Endothelial cell of umbilical vein (primary cell): ENCODE results near the gene AGAP5. TPM values are rescaled to one million over a fixed set of nuclear protein-coding genes. Genes with fewer than 3 reads are reported as not detected.

ENCODE experiments used
- BruUV-seq: library from RNA; stranded (reverse); fragments of 400-500 nt; replicated peaks from 2 replicates; lab custom pipeline; 2021; lab: Mats Ljungman, UMichigan
- CTCF ChIA-PET: fragments of 300-600, 350-600 bp; sonication (Branson Sonifier 250); formaldehyde crosslinking; loops from one replicate; lab custom pipeline; 2021; ENCODE audit warnings: antibody characterized with exemption, inconsistent platforms; lab: Charles Lee
- POLR2A ChIA-PET: fragments of 300-600, 350-600 bp; sonication (Branson Sonifier 250); formaldehyde crosslinking; loops from one replicate; lab custom pipeline; 2021; ENCODE audit warnings: antibody characterized with exemption, inconsistent platforms; lab: Charles Lee
- DNase-seq: peaks from one replicate; pipeline ENCODE4 v3.0.0-alpha.2; 2011; ENCODE audit warnings: low read depth, low spot score
- FAIRE-seq: peaks from 2 replicates; lab custom pipeline; 2011; peaks lifted over from hg19 to GRCh38; lab: Jason Lieb, UNC
- H2AFZ ChIP-seq: 2 replicates; pipeline ENCODE4 v1.6.0; 2012; ENCODE audit warnings: low read depth, low read length, control low read depth, inconsistent platforms
- H3K27ac ChIP-seq: 2 replicates; pipeline ENCODE4 v1.5.1; 2011; ENCODE audit warnings: low read depth, mild to moderate bottlenecking, control low read depth, low read length, moderate library complexity; ENCODE audit not compliant: insufficient read depth
- H3K27me3 ChIP-seq, 2 experiments: 2 replicates each; pipeline versions ENCODE4 v1.6.0 to v1.6.1; 2011; ENCODE audit warnings: low read length in 2 of 2, mixed read lengths in 1 of 2; ENCODE audit not compliant: control insufficient read depth in 2 of 2, insufficient read depth in 2 of 2
- H3K36me3 ChIP-seq, 2 experiments: 2 replicates in 1 of 2; 3 replicates in 1 of 2; pipeline ENCODE4 v1.5.1; 2011; ENCODE audit warnings: low read length in 2 of 2, mild to moderate bottlenecking in 1 of 2, moderate library complexity in 1 of 2; ENCODE audit not compliant: control insufficient read depth in 2 of 2, insufficient read depth in 2 of 2; ENCODE audit errors: extremely low read depth in 1 of 2
- H3K4me1 ChIP-seq: 3 replicates; pipeline ENCODE4 v1.5.1; 2011; ENCODE audit warnings: mild to moderate bottlenecking, low read length; ENCODE audit not compliant: control insufficient read depth, insufficient read depth; ENCODE audit errors: extremely low read depth
- H3K4me2 ChIP-seq: 2 replicates; pipeline ENCODE4 v1.6.1; 2011; ENCODE audit warnings: low read length, control low read depth, mixed read lengths; ENCODE audit not compliant: insufficient read depth
- H3K4me3 ChIP-seq, 3 experiments: fragments of 200-600 bp in 1 of 3; sonication (generic), shearing (Covaris generic) in 1 of 3; replicated peaks in 1 of 3; 2 replicates each; pipeline ENCODE4 v1.5.1; 2011 to 2016; ENCODE audit warnings: control low read depth in 3 of 3, low read length in 3 of 3, mild to moderate bottlenecking in 2 of 3, inconsistent platforms in 1 of 3, low read depth in 1 of 3, moderate library complexity in 1 of 3; ENCODE audit not compliant: insufficient read depth in 1 of 3
- H3K79me2 ChIP-seq: 2 replicates; pipeline ENCODE4 v1.6.0; 2012; ENCODE audit warnings: low read length, inconsistent platforms; ENCODE audit not compliant: control insufficient read depth, insufficient read depth
- H3K9ac ChIP-seq: replicated peaks from 2 replicates; pipeline ENCODE3; 2011; ENCODE audit warnings: low read length, control low read depth; ENCODE audit not compliant: insufficient read depth; ENCODE audit errors: extremely low read depth
- H3K9me1 ChIP-seq: replicated peaks from 3 replicates; pipeline ENCODE4 v1.6.0; 2011; ENCODE audit warnings: mild to moderate bottlenecking, low read length; ENCODE audit not compliant: control insufficient read depth, insufficient read depth; ENCODE audit errors: extremely low read depth
- H3K9me3 ChIP-seq: replicated peaks from 2 replicates; pipeline ENCODE4 v1.5.1; 2012; ENCODE audit warnings: low read length, inconsistent platforms; ENCODE audit not compliant: control insufficient read depth, insufficient read depth
- H4K20me1 ChIP-seq: replicated peaks from 2 replicates; pipeline ENCODE3; 2011; ENCODE audit warnings: mild to moderate bottlenecking, low read length; ENCODE audit not compliant: control insufficient read depth, insufficient read depth; ENCODE audit errors: extremely low read depth
- CTCF ChIP-seq, 2 donors: IDR thresholded peaks; 1 replicate in 1 of 2; 2 replicates in 1 of 2; pipeline ENCODE4 v1.5.1; 2011; ENCODE audit warnings: low read length in 2 of 2, mild to moderate bottlenecking in 2 of 2, moderate library complexity in 2 of 2, control low read depth in 1 of 2, inconsistent platforms in 1 of 2, low read depth in 1 of 2; ENCODE audit not compliant: insufficient read depth in 1 of 2; ENCODE audit errors: extremely low read depth in 1 of 2
- EZH2 ChIP-seq: IDR thresholded peaks from 2 replicates; pipeline ENCODE4 v1.6.1; 2012; ENCODE audit warnings: borderline replicate concordance, low read depth, mild to moderate bottlenecking, moderate library complexity, low read length, inconsistent platforms; ENCODE audit not compliant: severe bottlenecking
- FOS ChIP-seq: IDR thresholded peaks from 2 replicates; pipeline ENCODE4 v1.6.1; 2011; ENCODE audit warnings: mild to moderate bottlenecking, low read length, moderate library complexity, borderline replicate concordance; ENCODE audit not compliant: insufficient read depth
- GATA2 ChIP-seq: IDR thresholded peaks from 2 replicates; pipeline ENCODE4 v1.7.0; 2011; ENCODE audit warnings: low read depth, mild to moderate bottlenecking, moderate library complexity, mixed read lengths, low read length; ENCODE audit not compliant: insufficient read length, insufficient read depth
- JUN ChIP-seq: IDR thresholded peaks from 2 replicates; pipeline ENCODE4 v1.6.1; 2011; ENCODE audit warnings: borderline replicate concordance, low read depth; ENCODE audit not compliant: insufficient read length, insufficient read depth
- MYC ChIP-seq: IDR thresholded peaks from one replicate; pipeline ENCODE4 v1.6.1; 2011; ENCODE audit warnings: mild to moderate bottlenecking, low read depth, low read length
- POLR2A ChIP-seq: IDR thresholded peaks from 2 replicates; pipeline ENCODE4 v1.6.1; 2012; ENCODE audit warnings: low read depth, mild to moderate bottlenecking, control low read depth, low read length
- POLR2AphosphoS5 ChIP-seq: IDR thresholded peaks from 2 replicates; pipeline ENCODE4 v1.6.1; 2012; ENCODE audit warnings: low read depth, mild to moderate bottlenecking, control low read depth, low read length, moderate library complexity; ENCODE audit not compliant: insufficient read depth
- dilution Hi-C: fragments of 300-500 bp; cut with MboI; formaldehyde crosslinking; loops from one replicate; pipeline ENCODE4 v1.15.0; 2019; ENCODE audit warnings: low sequenced_read_pairs; ENCODE audit not compliant: extremely low pct_ligation_motif_present
- intact Hi-C: fragments of 100-400 bp; cut with micrococcal nuclease; formaldehyde crosslinking; loops from one replicate; pipeline ENCODE4 v1.10.0; 2022
- polyA plus RNA-seq, 4 experiments: library from polyadenylated mRNA; depleted of rRNA in 3 of 4; stranded (reverse) in 3 of 4; unstranded in 1 of 4; fragments of >200 nt; gene quantifications; 2 replicates each; pipeline versions ENCODE4 v1.2.1 to v1.2.3, GENCODE V29; 2011 to 2012; ENCODE audit warnings: missing spikeins in 1 of 4
- total RNA-seq: library from RNA; stranded (reverse); gene quantifications from 2 replicates; pipeline ENCODE4 v1.2.3, GENCODE V29; 2021
- TF ChIP-seq, protein P1 (sequence below): IDR thresholded peaks from 2 replicates; pipeline ENCODE4 v1.6.1; 2011; ENCODE audit not compliant: insufficient read depth, insufficient read length

The AGAP5 gene
- total and polyA plus RNA-seq, 2 donors (not counting 3 experiments of a cell fraction or from before 2014, with no cell fraction given): 4.4 to 7.7 TPM

GRCh38 chr10:73629165-73629564 lies 68.7 kb downstream of the AGAP5 start:
- H3K9ac ChIP-seq: no peak overlapping the region
- TF ChIP-seq GATA2 (no peak), POLR2AphosphoS5 (no peak), CTCF (IDR thresholded peaks at IDR 0.05; ENCODE audit: extremely low read depth in 1 of 2, insufficient read depth in 1 of 2, low read depth in 1 of 2, low read length in 2 of 2) (no peak), POLR2A (no peak)
- no TSS peak for BruUV-seq
- H3K79me2 ChIP-seq: no peaks in the 10 kb centered on the region
- no peak for DNase-seq
- intact Hi-C loops: loop anchor here (5.0 kb wide), 1 partner anchor 42 kb away; no protein-coding TSS in a partner anchor
- no peak overlapping the region for H3K4me2 ChIP-seq
- H3K9me3 ChIP-seq: no peaks in the 10 kb centered on the region
- H3K27me3 ChIP-seq: no peaks in the 10 kb centered on the region
- no peak overlapping the region for H3K4me3 ChIP-seq
- H4K20me1 ChIP-seq: no peaks in the 10 kb centered on the region
- ChIA-PET CTCF (no interaction called here), POLR2A (no interaction called here)
- dilution Hi-C loops: loop anchor here (10.0 kb wide), 1 partner anchor 94 kb away; no protein-coding TSS in a partner anchor
- H3K4me1 ChIP-seq: peaks cover 9% of the 10 kb centered on the region
- H3K9me1 ChIP-seq: no peaks in the 10 kb centered on the region
- H3K27ac ChIP-seq: no peak overlapping the region
- no peak overlapping the region for H2AFZ ChIP-seq
- no peaks in the 10 kb centered on the region for H3K36me3 ChIP-seq
- no peak for FAIRE-seq

GRCh38 chr10:73628405-73628804 lies 69.5 kb downstream of the AGAP5 start:
- intact Hi-C loops: loop anchor here (5.0 kb wide), 1 partner anchor 41 kb away; no protein-coding TSS in a partner anchor

More at GRCh38 chr10:73628405-73628804, 69.5 kb downstream of the AGAP5 start:
- Histone ChIP-seq H3K27ac (no peak overlapping the region), H4K20me1 (no peaks in the 10 kb centered on the region), H3K9ac (no peak overlapping the region), H3K36me3 (no peaks in the 10 kb centered on the region), H3K27me3 (no peaks in the 10 kb centered on the region), H3K9me3 (no peaks in the 10 kb centered on the region), H2AFZ (no peak overlapping the region), H3K4me1 (peaks cover 9% of the 10 kb centered on the region), H3K4me2 (no peak overlapping the region), H3K4me3 (no peak overlapping the region), H3K79me2 (no peaks in the 10 kb centered on the region), H3K9me1 (no peaks in the 10 kb centered on the region)
- CTCF ChIA-PET: no interaction called here
- no peak for TF ChIP-seq GATA2
- no peak for TF ChIP-seq MYC
- TF ChIP-seq FOS: no peak
- no peak for TF ChIP-seq CTCF (IDR thresholded peaks at IDR 0.05; ENCODE audit: extremely low read depth in 1 of 2, insufficient read depth in 1 of 2, low read depth in 1 of 2, low read length in 2 of 2)
- no peak for TF ChIP-seq EZH2
- TF ChIP-seq, protein P1, sequence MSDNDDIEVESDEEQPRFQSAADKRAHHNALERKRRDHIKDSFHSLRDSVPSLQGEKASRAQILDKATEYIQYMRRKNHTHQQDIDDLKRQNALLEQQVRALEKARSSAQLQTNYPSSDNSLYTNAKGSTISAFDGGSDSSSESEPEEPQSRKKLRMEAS: no peak
- TF ChIP-seq JUN: no peak
- TF ChIP-seq POLR2A: no peak
- TF ChIP-seq POLR2AphosphoS5: no peak
- BruUV-seq: no TSS peak
- dilution Hi-C loops: loop anchor here (10.0 kb wide), 1 partner anchor 94 kb away; no protein-coding TSS in a partner anchor
- no peak for FAIRE-seq
- DNase-seq: no peak
- POLR2A ChIA-PET: no interaction called here
